GM12878 (cell line): ENCODE results near the gene GRHL1.

ENCODE experiments used
- BACH1 ChIP-seq: fragments of 450-650 bp; IDR thresholded peaks from 2 replicates; pipeline ENCODE4 v1.6.1; 2017; ENCODE audit warnings: mild to moderate bottlenecking, borderline replicate concordance
- CHD2 ChIP-seq: IDR thresholded peaks from 2 replicates; pipeline ENCODE4 v1.6.1; 2011; ENCODE audit warnings: low read depth, low read length, improper control_type of control experiment, borderline replicate concordance
- DPF2 ChIP-seq: fragments of 450-650 bp; IDR thresholded peaks from 2 replicates; pipeline ENCODE4 v1.6.1; 2017; ENCODE audit warnings: mild to moderate bottlenecking
- EGR1 ChIP-seq, 2 experiments: IDR thresholded peaks; 1 replicate in 1 of 2; 2 replicates in 1 of 2; pipeline ENCODE4 v1.6.1; 2011 to 2012; ENCODE audit warnings: low read depth in 2 of 2, low read length in 2 of 2, borderline replicate concordance in 1 of 2, mild to moderate bottlenecking in 1 of 2, moderate library complexity in 1 of 2
- EP300 ChIP-seq, 2 experiments: fragments of 150-350 bp in 1 of 2; IDR thresholded peaks; 2 replicates each; pipeline ENCODE4 v1.6.1; 2011 to 2012; ENCODE audit warnings: low read depth in 2 of 2, low read length in 2 of 2, borderline replicate concordance in 1 of 2, improper control_type of control experiment in 1 of 2, inconsistent platforms in 1 of 2; ENCODE audit not compliant: control insufficient read depth in 1 of 2
- HDAC2 ChIP-seq: fragments of 200-600 bp; sonication (generic); IDR thresholded peaks from 2 replicates; pipeline ENCODE4 v1.6.1; 2017
- MEF2A ChIP-seq: IDR thresholded peaks from 2 replicates; pipeline ENCODE4 v1.6.1; 2011; ENCODE audit warnings: low read depth, mild to moderate bottlenecking, low read length, moderate library complexity; ENCODE audit not compliant: insufficient read depth
- NR2F1 ChIP-seq: fragments of 450-650 bp; conservative IDR thresholded peaks from 2 replicates; pipeline ENCODE4 v1.6.1; 2017; ENCODE audit warnings: mild to moderate bottlenecking
- PML ChIP-seq: IDR thresholded peaks from 2 replicates; pipeline ENCODE4 v1.6.1; 2012; ENCODE audit warnings: low read length, inconsistent platforms
- RAD21 ChIP-seq: IDR thresholded peaks from 2 replicates; pipeline ENCODE4 v1.6.1; 2011; ENCODE audit warnings: mild to moderate bottlenecking, low read depth, low read length, moderate library complexity; ENCODE audit not compliant: insufficient read depth
- TCF3 ChIP-seq: IDR thresholded peaks from 2 replicates; pipeline ENCODE4 v1.6.1; 2012; ENCODE audit warnings: low read depth, mild to moderate bottlenecking, low read length, borderline replicate concordance; ENCODE audit not compliant: insufficient read depth
- ZNF217 ChIP-seq: fragments of 450-650 bp; IDR thresholded peaks from 2 replicates; pipeline ENCODE4 v1.6.1; 2017; ENCODE audit warnings: antibody characterized with exemption, mild to moderate bottlenecking
- ZNF384 ChIP-seq: IDR thresholded peaks from 2 replicates; pipeline ENCODE4 v1.6.1; 2012; ENCODE audit warnings: low read depth, mild to moderate bottlenecking, low read length, improper control_type of control experiment, borderline replicate concordance
- TF ChIP-seq, protein P1 (sequence below), 3 experiments: IDR thresholded peaks in 2 of 3; conservative IDR thresholded peaks in 1 of 3; 2 replicates each; pipeline ENCODE4 v1.5.1; 2011; ENCODE audit warnings: low read depth in 3 of 3, low read length in 3 of 3, mild to moderate bottlenecking in 3 of 3, control low read depth in 2 of 3, moderate library complexity in 2 of 3, inconsistent platforms in 1 of 3, mixed read lengths in 1 of 3; ENCODE audit not compliant: control insufficient read depth in 2 of 3, insufficient read depth in 1 of 3; ENCODE audit errors: extremely low read depth in 1 of 3

DNA sequence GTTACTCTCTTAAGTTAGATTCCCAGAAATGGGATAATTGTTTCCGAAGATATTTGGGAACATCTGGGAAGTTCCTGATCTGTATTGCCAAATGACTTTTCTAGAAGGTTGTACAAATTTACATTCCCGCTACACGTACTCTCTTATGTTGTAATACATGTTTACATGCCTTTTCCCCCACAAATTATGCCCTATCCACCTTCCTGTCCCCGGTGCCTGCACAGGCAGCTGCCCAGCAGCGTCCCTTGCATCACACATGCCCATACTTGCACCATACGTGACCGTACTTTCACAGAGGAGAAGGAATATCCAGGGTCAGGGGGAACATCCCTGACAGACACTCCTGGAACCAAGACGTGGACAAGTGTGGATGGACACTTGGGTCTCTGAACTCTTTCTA, 67.7 kb downstream of the GRHL1 start:
- TF ChIP-seq HDAC2 (no peak), DPF2 (no peak), MEF2A (no peak), PML (no peak), CHD2 (no peak), BACH1 (no peak), NR2F1 (no peak), EP300 (IDR thresholded peaks at IDR 0.05; ENCODE audit: borderline replicate concordance in 1 of 2, control insufficient read depth in 1 of 2, low read depth in 2 of 2, low read length in 2 of 2) (no peak), ZNF384 (no peak), TCF3 (no peak), EGR1 (IDR thresholded peaks at IDR 0.05; ENCODE audit: borderline replicate concordance in 1 of 2, low read depth in 2 of 2, low read length in 2 of 2) (no peak), RAD21 (no peak), ZNF217 (no peak)
- TF ChIP-seq, protein P1, sequence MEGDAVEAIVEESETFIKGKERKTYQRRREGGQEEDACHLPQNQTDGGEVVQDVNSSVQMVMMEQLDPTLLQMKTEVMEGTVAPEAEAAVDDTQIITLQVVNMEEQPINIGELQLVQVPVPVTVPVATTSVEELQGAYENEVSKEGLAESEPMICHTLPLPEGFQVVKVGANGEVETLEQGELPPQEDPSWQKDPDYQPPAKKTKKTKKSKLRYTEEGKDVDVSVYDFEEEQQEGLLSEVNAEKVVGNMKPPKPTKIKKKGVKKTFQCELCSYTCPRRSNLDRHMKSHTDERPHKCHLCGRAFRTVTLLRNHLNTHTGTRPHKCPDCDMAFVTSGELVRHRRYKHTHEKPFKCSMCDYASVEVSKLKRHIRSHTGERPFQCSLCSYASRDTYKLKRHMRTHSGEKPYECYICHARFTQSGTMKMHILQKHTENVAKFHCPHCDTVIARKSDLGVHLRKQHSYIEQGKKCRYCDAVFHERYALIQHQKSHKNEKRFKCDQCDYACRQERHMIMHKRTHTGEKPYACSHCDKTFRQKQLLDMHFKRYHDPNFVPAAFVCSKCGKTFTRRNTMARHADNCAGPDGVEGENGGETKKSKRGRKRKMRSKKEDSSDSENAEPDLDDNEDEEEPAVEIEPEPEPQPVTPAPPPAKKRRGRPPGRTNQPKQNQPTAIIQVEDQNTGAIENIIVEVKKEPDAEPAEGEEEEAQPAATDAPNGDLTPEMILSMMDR (IDR thresholded peaks at IDR 0.05 in 2 of 3, conservative IDR thresholded peaks at IDR 0.05 in 1 of 3; ENCODE audit: control insufficient read depth in 2 of 3, extremely low read depth in 1 of 3, insufficient read depth in 1 of 3, low read depth in 3 of 3, low read length in 3 of 3) = no peak
